Epithelial cell of proximal tubule (primary cell): ENCODE data around the gene SEC11C. TPM values are rescaled to one million over a fixed set of nuclear protein-coding genes. Genes with fewer than 3 reads are reported as not detected.

ENCODE experiments used
- DNase-seq: peaks from one replicate; pipeline ENCODE4 v3.0.0-alpha.2; 2011; ENCODE audit warnings: low read depth
- H3K4me3 ChIP-seq: 2 replicates; pipeline ENCODE4 v1.5.1; 2011; ENCODE audit warnings: low read depth, mild to moderate bottlenecking, low read length
- total RNA-seq: library from RNA; depleted of rRNA; stranded (reverse); fragments of >200 nt; gene quantifications from 2 replicates; pipeline ENCODE4 v1.2.3, GENCODE V29; 2015
- TF ChIP-seq, protein P1 (sequence below): conservative IDR thresholded peaks from 2 replicates; pipeline ENCODE4 v1.5.1; 2012; ENCODE audit warnings: low read depth, mild to moderate bottlenecking, low read length

The SEC11C gene
- 37.6 and 49.4 TPM in 2 replicates for total RNA-seq

DNA sequence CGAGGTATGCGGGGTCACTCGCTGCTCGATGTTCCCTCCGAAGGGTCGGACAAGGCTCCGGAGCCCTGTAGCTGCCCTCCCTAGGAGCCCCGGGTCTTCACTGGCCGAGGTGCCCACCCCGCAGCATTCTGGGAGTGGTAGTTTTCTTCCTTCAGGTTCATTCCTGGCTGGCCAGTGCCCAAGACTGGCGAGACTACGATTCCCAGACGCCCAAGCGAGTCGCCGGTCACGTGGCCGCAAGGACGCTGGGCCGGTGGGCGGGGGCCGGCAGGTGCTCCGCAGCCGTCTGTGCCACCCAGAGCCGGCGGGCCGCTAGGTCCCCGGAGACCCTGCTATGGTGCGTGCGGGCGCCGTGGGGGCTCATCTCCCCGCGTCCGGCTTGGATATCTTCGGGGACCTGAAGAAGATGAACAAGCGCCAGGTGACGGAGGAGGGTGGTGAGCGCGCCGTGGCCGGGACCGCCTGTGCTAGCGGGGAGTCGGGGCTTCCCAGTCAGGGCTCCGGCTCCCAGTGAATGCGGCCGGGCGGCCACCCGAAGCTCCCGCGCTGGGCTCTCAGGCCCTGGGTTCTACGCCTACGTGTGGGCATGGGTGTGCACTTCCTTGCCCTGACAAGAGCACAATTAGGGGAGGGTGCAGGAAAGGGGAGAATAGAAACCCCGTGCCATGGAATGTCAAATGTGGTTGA, at the start of gene SEC11C:
TSS of gene SEC11C (plus strand) at position 270 of the 687 bp plus-strand sequence. CDS start at position 335, 65 bp downstream.
- DNase-seq, result peak; percentile 76
- peak within 1 kb of the TSS; percentile 90 for H3K4me3 ChIP-seq
- TF ChIP-seq, protein P1, sequence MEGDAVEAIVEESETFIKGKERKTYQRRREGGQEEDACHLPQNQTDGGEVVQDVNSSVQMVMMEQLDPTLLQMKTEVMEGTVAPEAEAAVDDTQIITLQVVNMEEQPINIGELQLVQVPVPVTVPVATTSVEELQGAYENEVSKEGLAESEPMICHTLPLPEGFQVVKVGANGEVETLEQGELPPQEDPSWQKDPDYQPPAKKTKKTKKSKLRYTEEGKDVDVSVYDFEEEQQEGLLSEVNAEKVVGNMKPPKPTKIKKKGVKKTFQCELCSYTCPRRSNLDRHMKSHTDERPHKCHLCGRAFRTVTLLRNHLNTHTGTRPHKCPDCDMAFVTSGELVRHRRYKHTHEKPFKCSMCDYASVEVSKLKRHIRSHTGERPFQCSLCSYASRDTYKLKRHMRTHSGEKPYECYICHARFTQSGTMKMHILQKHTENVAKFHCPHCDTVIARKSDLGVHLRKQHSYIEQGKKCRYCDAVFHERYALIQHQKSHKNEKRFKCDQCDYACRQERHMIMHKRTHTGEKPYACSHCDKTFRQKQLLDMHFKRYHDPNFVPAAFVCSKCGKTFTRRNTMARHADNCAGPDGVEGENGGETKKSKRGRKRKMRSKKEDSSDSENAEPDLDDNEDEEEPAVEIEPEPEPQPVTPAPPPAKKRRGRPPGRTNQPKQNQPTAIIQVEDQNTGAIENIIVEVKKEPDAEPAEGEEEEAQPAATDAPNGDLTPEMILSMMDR, result no peak

DNA sequence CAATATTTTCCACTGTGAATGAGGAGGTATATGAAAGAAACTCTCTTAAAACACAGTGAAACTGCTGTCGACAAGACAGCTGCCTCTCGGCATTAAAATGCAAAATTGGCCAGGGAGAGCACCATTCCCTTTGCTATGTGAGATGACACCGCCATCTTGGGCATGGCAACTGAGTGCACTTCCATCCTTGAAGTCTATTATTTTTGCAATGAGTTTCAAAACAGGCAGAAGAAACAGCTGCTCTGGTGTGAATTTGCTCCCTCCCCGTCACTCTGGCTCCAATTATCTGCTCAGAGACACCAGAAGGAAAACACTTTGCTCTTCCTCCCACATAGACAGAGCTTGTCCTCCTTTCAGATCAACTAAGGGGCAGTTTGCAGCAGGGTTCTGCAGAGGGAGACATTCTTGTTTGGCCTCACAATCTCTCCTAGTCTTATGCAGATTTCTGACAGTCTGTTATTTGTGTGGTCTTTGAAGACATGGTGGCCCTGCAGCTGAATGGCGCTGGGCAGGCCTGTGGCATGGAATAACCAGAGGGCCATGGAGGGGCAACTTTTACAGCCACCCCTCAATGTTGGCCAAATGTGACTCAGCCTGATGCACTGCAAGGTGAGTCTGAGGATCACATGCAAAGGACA, 48.6 kb upstream of the SEC11C start:
- TF ChIP-seq, protein P1, result no peak
- no peak for DNase-seq
- no peak overlapping the region for H3K4me3 ChIP-seq

DNA sequence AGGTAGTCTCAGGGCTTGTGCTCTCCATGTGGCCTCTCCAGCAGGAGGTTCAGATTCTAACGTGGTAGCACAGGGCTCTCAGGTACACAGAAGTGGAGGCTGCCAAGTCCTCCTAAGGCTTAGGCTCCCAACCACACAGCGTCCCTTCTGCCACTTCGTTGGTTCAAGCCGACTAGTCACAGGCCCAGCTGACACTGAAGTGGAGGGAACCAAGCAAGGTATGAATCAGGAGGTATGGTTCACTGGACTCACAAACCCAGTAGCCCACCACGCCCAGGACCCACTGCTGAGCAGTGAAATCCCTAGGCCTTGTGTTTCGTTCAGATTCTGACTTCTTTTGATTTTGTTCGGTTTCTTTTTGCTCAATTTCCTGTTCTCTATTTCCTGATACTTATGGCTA, 46.0 kb upstream of the SEC11C start:
- TF ChIP-seq, protein P1, result no peak
- no peak for DNase-seq
- no peak overlapping the region for H3K4me3 ChIP-seq

DNA sequence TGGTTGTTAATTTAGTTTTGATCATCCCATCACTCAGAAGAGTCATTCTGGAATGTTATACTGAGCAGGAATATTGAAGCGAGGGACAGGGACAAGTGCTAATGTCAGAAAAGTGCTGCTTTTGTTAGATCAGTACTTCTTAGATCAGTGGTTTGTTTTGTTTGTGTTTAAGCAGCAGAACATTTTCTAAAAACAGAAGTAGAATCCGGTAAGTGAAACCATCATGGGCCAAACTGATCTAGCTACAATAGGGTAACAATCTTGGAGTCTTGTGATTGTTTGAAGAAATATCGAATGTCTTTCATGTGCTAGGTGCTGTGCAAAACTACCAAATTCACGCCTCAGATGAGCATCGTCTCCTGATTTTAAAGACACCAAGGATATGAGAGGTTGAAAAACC, 45.1 kb upstream of the SEC11C start:
- no peak for DNase-seq
- TF ChIP-seq, protein P1, result no peak
- no peak overlapping the region for H3K4me3 ChIP-seq

DNA sequence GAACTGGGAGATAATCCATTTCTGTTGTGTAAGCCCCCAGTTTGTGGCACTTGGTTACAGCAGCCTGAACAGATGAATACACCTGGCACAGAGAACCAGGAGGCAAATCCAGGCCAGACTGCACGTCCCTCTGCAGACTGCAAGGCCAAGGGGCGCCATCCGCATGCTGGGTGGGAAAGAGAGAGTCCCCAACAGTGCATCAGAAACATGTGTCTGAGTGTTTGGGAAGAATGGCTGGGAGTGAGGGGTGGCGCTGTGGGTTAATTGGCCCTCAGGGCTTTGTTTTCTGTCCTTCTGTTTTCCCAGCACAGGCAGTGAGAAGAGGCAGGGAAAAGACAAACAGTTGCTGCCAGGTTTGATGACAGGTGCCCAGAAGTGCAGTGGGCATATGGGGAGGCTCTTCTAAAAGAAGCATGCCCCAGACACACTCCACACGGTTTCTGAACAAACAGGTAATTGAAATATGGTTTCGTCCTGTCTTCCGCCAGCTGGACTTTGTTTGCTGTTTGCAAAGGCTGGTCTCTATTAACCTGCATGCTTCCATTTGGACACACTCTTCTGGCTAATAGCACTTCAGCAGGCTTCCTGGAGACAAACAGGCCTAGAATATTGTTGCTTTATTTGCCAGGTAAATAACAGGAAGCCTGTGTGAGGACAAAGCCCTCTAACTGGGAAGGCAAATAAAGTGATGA, 43.4 kb upstream of the SEC11C start:
- DNase-seq, result no peak
- TF ChIP-seq, protein P1, result no peak
- H3K4me3 ChIP-seq, result no peak overlapping the region

DNA sequence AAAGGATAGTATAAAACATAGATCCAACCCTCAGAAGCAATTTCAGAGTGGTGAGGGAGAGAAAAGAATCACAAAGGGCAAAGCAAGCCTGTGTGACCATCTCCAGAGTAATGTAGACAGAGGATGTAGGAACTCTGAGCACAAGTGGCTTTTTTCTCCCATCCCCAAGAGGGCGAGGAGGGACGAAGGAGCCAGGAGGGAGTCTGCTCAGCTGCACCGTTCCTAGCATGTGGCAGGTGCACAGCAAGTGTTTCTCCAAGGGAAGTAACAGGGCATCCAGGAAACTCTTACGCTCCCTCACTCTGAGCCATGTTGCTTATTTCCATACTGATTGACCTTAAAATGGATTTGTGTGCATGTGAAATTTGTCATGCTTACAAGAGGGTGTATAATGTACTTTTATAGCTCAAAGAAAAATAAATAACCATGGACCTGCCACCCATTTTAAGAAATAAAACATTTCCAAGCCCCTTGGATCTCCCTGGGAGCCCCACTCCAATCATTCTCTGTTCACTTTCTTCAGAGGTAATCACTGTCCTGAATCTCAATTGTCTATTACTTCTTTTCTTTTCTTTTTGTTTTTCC, 37.8 kb upstream of the SEC11C start:
- no peak overlapping the region for H3K4me3 ChIP-seq
- no peak for DNase-seq
- TF ChIP-seq, protein P1, result no peak
